ENCODE measurements around the gene TACC2.
A peak's percentile ranks its signal among the peaks of the same experiment; 100 is the strongest.
"Not testable (repeated sequence)": the region's sequence is repeated elsewhere in the genome, so short reads cannot be mapped to it uniquely, and the experiment has no call there.

The TACC2 gene, protein sequence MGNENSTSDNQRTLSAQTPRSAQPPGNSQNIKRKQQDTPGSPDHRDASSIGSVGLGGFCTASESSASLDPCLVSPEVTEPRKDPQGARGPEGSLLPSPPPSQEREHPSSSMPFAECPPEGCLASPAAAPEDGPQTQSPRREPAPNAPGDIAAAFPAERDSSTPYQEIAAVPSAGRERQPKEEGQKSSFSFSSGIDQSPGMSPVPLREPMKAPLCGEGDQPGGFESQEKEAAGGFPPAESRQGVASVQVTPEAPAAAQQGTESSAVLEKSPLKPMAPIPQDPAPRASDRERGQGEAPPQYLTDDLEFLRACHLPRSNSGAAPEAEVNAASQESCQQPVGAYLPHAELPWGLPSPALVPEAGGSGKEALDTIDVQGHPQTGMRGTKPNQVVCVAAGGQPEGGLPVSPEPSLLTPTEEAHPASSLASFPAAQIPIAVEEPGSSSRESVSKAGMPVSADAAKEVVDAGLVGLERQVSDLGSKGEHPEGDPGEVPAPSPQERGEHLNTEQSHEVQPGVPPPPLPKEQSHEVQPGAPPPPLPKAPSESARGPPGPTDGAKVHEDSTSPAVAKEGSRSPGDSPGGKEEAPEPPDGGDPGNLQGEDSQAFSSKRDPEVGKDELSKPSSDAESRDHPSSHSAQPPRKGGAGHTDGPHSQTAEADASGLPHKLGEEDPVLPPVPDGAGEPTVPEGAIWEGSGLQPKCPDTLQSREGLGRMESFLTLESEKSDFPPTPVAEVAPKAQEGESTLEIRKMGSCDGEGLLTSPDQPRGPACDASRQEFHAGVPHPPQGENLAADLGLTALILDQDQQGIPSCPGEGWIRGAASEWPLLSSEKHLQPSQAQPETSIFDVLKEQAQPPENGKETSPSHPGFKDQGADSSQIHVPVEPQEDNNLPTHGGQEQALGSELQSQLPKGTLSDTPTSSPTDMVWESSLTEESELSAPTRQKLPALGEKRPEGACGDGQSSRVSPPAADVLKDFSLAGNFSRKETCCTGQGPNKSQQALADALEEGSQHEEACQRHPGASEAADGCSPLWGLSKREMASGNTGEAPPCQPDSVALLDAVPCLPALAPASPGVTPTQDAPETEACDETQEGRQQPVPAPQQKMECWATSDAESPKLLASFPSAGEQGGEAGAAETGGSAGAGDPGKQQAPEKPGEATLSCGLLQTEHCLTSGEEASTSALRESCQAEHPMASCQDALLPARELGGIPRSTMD (N-terminal part only)

DNA sequence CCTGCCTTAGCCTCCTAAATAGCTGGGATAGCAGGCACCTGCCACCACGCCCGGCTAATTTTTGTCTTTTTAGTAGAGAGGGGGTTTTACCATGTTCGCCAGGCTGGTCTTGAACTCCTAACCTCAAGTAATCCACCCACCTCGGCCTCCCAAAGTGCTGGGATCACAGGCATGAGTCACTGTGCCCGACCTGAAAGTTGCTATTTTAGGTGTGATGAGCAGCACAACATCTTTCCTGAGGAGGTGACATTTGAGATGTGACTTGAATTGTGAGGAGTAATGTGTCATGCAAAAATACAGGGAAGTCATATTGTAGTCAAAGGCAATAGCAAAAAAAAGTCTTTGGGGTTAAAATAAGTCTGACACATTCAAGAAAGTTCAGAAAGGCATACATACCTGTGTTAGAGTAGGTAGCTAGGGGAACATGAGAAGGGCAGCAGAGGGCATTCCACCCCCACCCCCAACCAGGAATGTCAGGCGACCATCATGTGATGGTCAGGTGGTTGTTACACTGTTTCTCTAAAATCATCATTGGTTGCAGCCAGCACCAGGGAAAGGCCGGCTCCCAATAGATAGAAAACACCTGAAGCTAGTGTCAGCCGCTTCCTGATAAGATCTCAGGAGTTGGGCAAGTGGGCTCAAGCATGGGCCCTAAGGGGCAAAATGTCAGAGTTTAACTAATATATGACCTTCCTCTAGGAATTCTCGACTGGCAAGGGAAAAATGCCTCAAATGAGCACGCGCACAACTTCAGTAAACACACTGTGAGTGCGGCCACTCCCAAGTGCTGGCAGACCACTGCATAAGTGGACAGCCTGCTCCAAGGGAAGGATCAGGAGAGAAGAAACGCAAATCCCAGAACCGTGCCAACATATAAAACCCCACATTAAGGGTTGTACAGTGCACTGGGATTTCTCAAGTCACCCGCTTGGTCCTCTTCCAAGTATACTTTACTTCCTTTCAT is at the start of gene TACC2:
Gene TACC2 (plus strand): TSS at position 803 of the 964 bp plus-strand sequence. CDS start 32,819 bp downstream, outside the sequence.
- no peak for DNase-seq (ENCODE audit: low read depth)

GRCh38 chr10:121941532-121941931 is 47.4 kb upstream of the TACC2 start:
- DNase-seq (ENCODE audit: low read depth), result no peak

DNA sequence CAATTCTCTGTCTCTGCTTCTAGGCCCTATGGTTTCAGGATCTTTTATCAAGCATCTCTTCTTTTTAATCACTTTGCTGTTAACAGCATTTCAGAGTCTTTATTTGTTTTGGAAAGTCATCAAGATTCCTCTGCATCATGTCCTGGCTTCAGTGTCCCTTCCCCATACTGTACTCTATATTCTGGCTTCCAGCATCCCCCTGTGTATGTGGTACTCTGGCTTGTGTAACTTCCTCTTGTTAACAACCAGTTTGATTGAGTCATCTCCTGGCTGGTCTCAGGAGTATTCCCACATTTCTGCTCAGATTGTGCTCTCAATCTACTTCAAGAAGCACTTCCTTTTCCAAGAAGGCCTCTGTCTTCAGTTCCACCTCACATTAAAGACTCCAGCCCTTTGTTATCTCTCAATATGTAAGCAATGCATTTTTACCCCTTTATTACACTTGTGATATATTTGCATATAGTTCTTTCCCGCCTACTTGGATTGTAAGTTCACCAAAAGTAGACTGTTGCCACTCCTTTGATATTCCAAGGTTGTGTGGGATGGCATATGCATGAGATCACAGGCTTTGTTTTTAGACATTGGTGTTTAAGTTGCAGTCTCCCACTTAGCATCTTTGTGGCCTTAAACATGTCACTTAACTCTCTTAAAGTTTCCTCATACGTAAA is 46.1 kb upstream of the TACC2 start:
- no peak for DNase-seq (ENCODE audit: low read depth)

DNA sequence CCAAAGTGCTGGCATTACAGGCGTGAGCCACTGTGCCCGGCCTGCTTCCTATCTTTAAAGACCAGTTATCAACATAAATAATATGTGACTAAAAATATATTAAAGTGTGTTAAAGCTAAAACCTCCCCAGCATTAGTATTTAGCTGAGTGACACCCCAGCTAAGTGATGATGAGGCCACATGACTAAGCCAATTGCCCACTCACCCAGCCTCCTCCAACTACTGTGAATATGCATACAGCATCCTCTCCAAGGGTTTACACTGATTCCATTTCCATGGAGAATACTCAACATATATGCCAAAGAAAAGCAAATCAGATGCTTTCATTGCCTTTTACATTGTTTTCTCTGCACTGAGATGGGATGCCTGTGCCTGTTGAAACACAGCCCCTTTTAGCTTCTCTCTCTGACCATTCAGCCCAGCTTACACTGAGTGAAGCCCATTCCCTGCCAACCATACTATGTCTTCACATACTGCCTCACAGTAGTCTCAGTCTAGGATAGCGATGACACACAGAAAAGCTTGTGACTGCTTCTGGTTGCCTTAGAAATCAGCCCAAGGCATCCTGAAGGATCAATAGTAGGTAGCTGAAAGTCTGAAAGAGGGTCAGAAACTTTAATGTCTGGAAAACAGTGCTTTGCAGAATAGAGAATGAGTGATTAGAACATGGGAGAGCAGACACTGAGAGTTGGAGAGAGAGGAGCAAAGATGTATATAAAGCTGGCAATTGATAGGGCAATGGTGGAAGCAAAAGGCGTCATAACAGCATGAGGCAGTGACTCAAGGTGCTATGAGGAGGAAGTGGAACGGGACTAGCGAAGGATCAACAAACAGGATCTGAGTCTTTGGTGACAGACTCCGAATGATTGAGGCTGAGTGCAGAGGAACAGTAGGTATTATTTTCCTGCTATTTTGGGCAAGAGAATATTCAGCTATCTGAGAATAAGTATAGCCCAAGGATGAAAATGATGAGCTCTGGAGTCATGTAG is 41.3 kb upstream of the TACC2 start:
- no peak for DNase-seq (ENCODE audit: low read depth)

GRCh38 chr10:121949049-121949448 is 39.9 kb upstream of the TACC2 start:
- DNase-seq (ENCODE audit: low read depth), result no peak

GRCh38 chr10:121949451-121949850 is 39.5 kb upstream of the TACC2 start:
- no peak for DNase-seq (ENCODE audit: low read depth)

DNA sequence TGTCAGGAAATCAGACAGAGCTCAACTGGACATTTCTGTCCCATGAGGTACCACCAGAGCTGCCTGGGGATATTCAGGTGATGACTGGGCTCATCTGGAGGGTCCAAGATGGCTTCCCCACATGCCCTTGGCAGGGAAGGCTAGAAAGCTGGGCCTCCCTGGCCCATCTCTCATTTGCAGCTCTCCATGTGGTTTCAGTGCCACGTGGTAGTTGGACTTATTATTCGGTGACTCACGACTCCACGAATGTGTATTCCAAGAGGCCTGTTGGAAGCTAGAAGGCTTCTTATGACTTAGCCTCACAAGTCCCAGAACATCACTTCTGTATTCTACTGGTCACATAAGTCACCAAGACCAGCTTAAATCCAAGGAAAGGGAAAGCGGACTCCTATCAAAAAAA is 36.7 kb upstream of the TACC2 start:
- no peak for DNase-seq (ENCODE audit: low read depth)

- DNase-seq (ENCODE audit: low read depth), result no peak
These were observed 32.6 kb upstream of the TACC2 start for GRCh38 chr10:121956111-121957061.

DNA sequence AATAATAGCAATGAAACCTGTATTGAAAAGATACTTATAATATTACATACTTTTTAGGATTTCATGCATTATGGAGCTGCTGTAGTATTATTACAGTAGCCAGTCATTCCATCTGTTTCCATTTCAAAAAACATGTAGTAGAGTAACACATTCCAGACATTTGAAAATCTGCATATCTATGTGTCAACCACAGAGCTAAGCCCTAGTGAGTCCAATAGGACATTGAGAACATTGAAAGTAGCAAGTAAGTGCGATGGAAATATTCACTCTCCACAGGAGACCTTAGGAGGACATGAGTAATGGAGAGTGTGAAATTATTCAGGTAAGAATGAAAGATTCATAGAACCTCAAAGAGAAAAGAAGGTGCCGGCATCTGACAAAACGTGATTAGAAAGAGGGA is 29.3 kb upstream of the TACC2 start:
- no peak for DNase-seq (ENCODE audit: low read depth)

DNA sequence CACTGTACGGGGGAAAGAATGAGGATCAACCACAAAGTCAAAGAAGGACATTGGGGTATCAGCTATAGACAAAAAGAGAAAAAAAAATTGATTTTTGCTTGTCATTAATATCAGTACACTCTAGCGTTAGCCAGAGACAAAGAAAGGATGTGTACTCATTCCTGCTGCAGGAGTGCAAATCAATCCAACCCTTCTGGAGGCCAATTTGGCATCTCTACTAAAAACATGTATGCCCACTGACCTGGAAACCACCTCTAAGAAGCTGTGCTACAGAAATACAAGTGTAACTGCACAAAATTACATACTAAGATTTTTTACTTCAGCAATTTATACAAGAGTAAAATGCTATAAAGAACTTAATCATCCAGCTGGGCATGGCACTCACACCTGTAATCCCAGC is 27.5 kb upstream of the TACC2 start:
- DNase-seq (ENCODE audit: low read depth), result no peak

- no peak for DNase-seq (ENCODE audit: low read depth)
These were observed 23.0 kb upstream of the TACC2 start for GRCh38 chr10:121965996-121966395.

DNA sequence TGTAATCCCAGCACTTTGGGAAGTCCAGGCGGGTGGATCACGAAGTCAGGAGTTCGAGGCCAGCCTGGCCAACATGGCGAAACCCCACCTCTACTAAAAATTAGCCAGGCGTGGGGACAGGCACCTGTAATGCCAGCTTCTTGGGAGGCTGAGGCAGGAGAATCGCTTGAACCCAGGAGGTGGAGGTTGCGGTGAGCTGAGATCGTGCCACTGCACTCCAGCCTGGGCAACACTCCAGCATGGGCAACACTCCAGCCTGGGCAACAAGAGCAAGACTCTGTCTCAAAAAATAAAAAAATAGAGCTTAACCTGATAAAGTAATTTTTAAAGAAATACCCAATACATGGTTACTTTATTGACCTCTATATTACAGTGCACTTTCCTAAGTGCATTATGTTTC is 19.9 kb upstream of the TACC2 start:
- not testable (repeated sequence) for DNase-seq (ENCODE audit: low read depth)

DNA sequence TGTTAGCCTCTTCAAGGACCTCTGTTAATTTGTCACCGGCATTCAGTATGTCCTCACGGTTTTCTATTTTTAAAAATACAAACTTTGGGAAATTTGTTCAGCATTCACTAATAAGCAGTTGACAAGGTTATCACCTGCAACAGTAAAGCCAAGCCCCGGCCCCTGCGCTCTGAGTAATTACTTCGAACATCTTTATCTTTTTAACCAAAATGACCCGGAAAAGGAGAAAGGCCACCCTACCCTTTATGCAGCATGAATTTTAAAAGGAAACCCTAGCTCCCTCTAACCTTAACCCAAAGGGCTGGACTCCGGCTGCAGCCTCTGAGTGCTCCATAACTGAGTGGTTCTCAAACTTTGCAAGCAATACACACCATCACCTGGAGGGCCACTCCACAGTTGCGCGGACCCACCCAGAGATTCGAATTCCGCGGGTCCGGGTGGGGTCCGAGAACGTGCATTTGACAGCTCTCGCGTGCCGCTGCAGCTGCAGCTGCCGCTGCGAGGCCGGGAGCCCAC is 14.9 kb upstream of the TACC2 start:
- DNase-seq (ENCODE audit: low read depth), result no peak

- peak; percentile 27 for DNase-seq (ENCODE audit: low read depth)
These were observed 14.2 kb upstream of the TACC2 start, which contains the start of gene NSMCE4A for GRCh38 chr10:121974535-121975294. TSS of gene NSMCE4A (minus strand) at chr10:121975217. CDS start at chr10:121975165, 52 bp downstream.

- DNase-seq (ENCODE audit: low read depth), result no peak
These were observed 13.5 kb upstream of the TACC2 start for GRCh38 chr10:121975295-121976086.

- DNase-seq (ENCODE audit: low read depth), result no peak
These were observed 12.4 kb upstream of the TACC2 start for GRCh38 chr10:121976607-121977006.

Measured in CMK (cell line).